Measurements from ENCODE around the gene RETNLB.

Gene RETNLB, protein sequence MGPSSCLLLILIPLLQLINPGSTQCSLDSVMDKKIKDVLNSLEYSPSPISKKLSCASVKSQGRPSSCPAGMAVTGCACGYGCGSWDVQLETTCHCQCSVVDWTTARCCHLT

GRCh38 chr3:108757404-108757982 is at the start of gene RETNLB:
RETNLB (minus strand) TSS chr3:108757410; CDS start chr3:108757185, 225 bp downstream.
- TF ChIP-seq, protein P1, sequence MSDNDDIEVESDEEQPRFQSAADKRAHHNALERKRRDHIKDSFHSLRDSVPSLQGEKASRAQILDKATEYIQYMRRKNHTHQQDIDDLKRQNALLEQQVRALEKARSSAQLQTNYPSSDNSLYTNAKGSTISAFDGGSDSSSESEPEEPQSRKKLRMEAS (IDR thresholded peaks at IDR 0.05; ENCODE audit: low read depth, low read length): no peak
- TF ChIP-seq MYC (IDR thresholded peaks at IDR 0.05; ENCODE audit: low read depth, low read length) (no peak), POLR2A (IDR thresholded peaks at IDR 0.05; ENCODE audit: extremely low read depth, insufficient read length) (no peak), CTCF (IDR thresholded peaks at IDR 0.05; ENCODE audit: low read depth, low read length) (no peak)
- H3K4me3 ChIP-seq (ENCODE audit: low read depth, low read length): no peak within 1 kb of the TSS
- DNase-seq (ENCODE audit: low read depth): no peak

DNA sequence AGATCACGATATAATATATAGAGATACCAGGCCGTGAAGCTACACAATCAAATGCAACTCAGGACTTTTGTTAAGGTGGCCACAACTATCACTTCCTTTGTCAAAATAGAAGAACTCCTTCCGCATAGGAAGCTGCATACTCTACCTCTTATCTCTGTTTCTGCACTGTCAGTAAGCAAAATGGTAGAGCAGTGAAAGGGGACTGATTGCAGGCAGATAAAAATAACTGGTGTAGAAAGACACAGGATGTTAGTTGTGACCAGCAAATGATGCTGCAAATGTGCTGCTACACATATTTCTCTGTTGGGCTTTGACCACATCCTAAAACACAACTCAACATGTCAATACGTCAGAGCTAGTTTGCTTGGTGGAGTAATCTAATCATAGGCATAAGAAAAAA is 49.1 kb upstream of the RETNLB start:
- TF ChIP-seq POLR2A (IDR thresholded peaks at IDR 0.05; ENCODE audit: extremely low read depth, insufficient read length): no peak
- TF ChIP-seq CTCF (IDR thresholded peaks at IDR 0.05; ENCODE audit: low read depth, low read length): no peak
- TF ChIP-seq MYC (IDR thresholded peaks at IDR 0.05; ENCODE audit: low read depth, low read length): no peak
- TF ChIP-seq, protein P1 (IDR thresholded peaks at IDR 0.05; ENCODE audit: low read depth, low read length): no peak
- DNase-seq (ENCODE audit: low read depth): no peak
- H3K4me3 ChIP-seq (ENCODE audit: low read depth, low read length): no peak overlapping the region

GRCh38 chr3:108804966-108805365 is 47.8 kb upstream of the RETNLB start:
- TF ChIP-seq, protein P1 (IDR thresholded peaks at IDR 0.05; ENCODE audit: low read depth, low read length): no peak
- TF ChIP-seq MYC (IDR thresholded peaks at IDR 0.05; ENCODE audit: low read depth, low read length): no peak
- no peak for TF ChIP-seq POLR2A (IDR thresholded peaks at IDR 0.05; ENCODE audit: extremely low read depth, insufficient read length)
- TF ChIP-seq CTCF (IDR thresholded peaks at IDR 0.05; ENCODE audit: low read depth, low read length): no peak
- DNase-seq (ENCODE audit: low read depth): no peak
- H3K4me3 ChIP-seq (ENCODE audit: low read depth, low read length): no peak overlapping the region

DNA sequence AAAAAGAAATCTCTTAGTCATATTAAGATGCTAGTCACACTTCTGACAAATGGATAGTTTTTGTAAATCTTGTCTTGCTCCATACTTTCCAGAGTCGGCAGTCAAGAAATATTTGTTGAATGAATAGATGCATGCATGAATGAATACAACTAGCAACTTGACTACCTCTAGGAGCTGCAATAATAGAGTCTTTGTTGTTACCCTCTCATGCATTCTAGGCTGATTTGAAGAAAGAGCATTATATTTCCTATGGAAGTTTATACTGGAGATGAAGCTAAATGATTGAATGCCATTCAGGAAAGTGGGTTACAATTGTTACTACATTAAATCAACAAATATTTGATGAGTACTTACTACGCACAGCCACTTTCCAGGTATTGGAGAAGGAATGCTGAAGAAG is 47.2 kb upstream of the RETNLB start:
- DNase-seq (ENCODE audit: low read depth): no peak
- H3K4me3 ChIP-seq (ENCODE audit: low read depth, low read length): no peak overlapping the region
- TF ChIP-seq MYC (IDR thresholded peaks at IDR 0.05; ENCODE audit: low read depth, low read length) (no peak), CTCF (IDR thresholded peaks at IDR 0.05; ENCODE audit: low read depth, low read length) (no peak), POLR2A (IDR thresholded peaks at IDR 0.05; ENCODE audit: extremely low read depth, insufficient read length) (no peak)
- TF ChIP-seq, protein P1 (IDR thresholded peaks at IDR 0.05; ENCODE audit: low read depth, low read length): no peak

GRCh38 chr3:108791473-108791872 is 34.3 kb upstream of the RETNLB start:
- DNase-seq (ENCODE audit: low read depth): no peak
- TF ChIP-seq, protein P1 (IDR thresholded peaks at IDR 0.05; ENCODE audit: low read depth, low read length): no peak
- no peak for TF ChIP-seq POLR2A (IDR thresholded peaks at IDR 0.05; ENCODE audit: extremely low read depth, insufficient read length)
- no peak for TF ChIP-seq CTCF (IDR thresholded peaks at IDR 0.05; ENCODE audit: low read depth, low read length)
- no peak for TF ChIP-seq MYC (IDR thresholded peaks at IDR 0.05; ENCODE audit: low read depth, low read length)

More at GRCh38 chr3:108791473-108791872, 34.3 kb upstream of the RETNLB start:
- H3K4me3 ChIP-seq (ENCODE audit: low read depth, low read length): no peak overlapping the region

All from NB4 (cell line).